ENCODE results near the gene NCKAP5.

Gene NCKAP5

DNA sequence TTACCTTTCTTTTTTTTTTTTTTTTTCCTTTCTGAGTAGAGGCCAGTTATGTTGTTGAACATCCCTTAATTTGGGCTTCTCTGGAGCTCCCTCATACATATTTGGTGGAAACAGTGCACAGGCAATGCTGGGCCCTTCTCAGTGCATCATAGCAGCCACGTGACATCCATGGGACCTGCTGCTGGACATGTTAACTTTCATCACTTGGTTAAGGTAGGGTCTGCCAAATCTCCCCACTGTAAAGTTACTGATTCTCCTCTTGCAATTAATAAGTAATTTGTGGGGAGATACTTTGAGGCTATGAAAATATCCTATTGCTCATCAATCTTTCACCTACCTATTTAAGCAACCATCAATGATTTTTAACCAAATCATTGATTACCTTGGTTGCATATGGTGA is 686.7 kb downstream of the NCKAP5 start:
- no peak overlapping the region for H3K4me3 ChIP-seq (ENCODE audit: low read depth in 1 of 2, low read length in 2 of 2)
- no peak for TF ChIP-seq EZH2 (IDR thresholded peaks at IDR 0.05; ENCODE audit: borderline replicate concordance, low read depth, low read length, severe bottlenecking)
- TF ChIP-seq, protein P1, sequence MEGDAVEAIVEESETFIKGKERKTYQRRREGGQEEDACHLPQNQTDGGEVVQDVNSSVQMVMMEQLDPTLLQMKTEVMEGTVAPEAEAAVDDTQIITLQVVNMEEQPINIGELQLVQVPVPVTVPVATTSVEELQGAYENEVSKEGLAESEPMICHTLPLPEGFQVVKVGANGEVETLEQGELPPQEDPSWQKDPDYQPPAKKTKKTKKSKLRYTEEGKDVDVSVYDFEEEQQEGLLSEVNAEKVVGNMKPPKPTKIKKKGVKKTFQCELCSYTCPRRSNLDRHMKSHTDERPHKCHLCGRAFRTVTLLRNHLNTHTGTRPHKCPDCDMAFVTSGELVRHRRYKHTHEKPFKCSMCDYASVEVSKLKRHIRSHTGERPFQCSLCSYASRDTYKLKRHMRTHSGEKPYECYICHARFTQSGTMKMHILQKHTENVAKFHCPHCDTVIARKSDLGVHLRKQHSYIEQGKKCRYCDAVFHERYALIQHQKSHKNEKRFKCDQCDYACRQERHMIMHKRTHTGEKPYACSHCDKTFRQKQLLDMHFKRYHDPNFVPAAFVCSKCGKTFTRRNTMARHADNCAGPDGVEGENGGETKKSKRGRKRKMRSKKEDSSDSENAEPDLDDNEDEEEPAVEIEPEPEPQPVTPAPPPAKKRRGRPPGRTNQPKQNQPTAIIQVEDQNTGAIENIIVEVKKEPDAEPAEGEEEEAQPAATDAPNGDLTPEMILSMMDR (IDR thresholded peaks at IDR 0.05; ENCODE audit: borderline replicate concordance, extremely low read depth, low read length, poor library complexity, severe bottlenecking): no peak
- no peak for ATAC-seq (ENCODE audit: insufficient read depth, low read depth)

DNA sequence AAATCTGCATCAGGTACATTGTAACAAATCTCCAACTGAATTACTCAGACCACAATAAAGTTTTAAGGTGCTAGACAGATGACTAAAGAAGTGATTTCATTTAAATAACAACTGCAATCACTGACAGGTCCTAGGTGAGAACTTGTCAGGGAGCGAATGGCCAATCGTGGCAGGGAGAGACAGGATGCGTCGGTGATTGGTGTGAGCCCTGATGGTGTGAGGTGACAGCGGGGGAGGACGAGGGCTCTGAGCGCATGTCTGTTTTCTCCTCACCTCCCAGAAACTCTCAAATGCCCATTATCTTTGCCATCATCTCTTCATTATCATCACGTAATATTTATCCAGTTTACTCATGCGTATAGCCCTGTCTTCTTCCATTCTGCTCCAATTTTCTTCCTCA is 690.3 kb downstream of the NCKAP5 start:
- Histone ChIP-seq H4K20me1 (ENCODE audit: insufficient read depth, low read length) (no peaks in the 10 kb centered on the region), H3K4me3 (ENCODE audit: low read depth in 1 of 2, low read length in 2 of 2) (no peak overlapping the region), H3K9ac (ENCODE audit: low read depth, low read length) (no peak overlapping the region), H3K27ac (ENCODE audit: low read length) (no peak overlapping the region), H3K27me3 (ENCODE audit: insufficient read depth, low read length, poor library complexity) (no peaks in the 10 kb centered on the region), H3K79me2 (ENCODE audit: insufficient read depth, low read length) (no peaks in the 10 kb centered on the region), H3K9me3 (ENCODE audit: insufficient read depth, low read length, severe bottlenecking) (no peaks in the 10 kb centered on the region), H3K36me3 (ENCODE audit: insufficient read depth, low read length) (no peaks in the 10 kb centered on the region), H2AFZ (ENCODE audit: low read depth, low read length) (no peak overlapping the region), H3K4me2 (ENCODE audit: insufficient read depth, low read length) (no peak overlapping the region), H3K4me1 (ENCODE audit: insufficient read depth, low read length) (no peaks in the 10 kb centered on the region)
- DNase-seq (no peak), ATAC-seq (ENCODE audit: insufficient read depth, low read depth) (no peak)
- TF ChIP-seq EZH2 (IDR thresholded peaks at IDR 0.05; ENCODE audit: borderline replicate concordance, low read depth, low read length, severe bottlenecking): no peak
- TF ChIP-seq, protein P1 (IDR thresholded peaks at IDR 0.05; ENCODE audit: borderline replicate concordance, extremely low read depth, low read length, poor library complexity, severe bottlenecking): no peak

More for the DNA sequence above, 686.7 kb downstream of the NCKAP5 start:
- H3K4me1 ChIP-seq (ENCODE audit: insufficient read depth, low read length): no peaks in the 10 kb centered on the region
- H3K79me2 ChIP-seq (ENCODE audit: insufficient read depth, low read length): no peaks in the 10 kb centered on the region
- no peak overlapping the region for H3K4me2 ChIP-seq (ENCODE audit: insufficient read depth, low read length)
- H4K20me1 ChIP-seq (ENCODE audit: insufficient read depth, low read length): no peaks in the 10 kb centered on the region
- no peaks in the 10 kb centered on the region for H3K27me3 ChIP-seq (ENCODE audit: insufficient read depth, low read length, poor library complexity)
- H2AFZ ChIP-seq (ENCODE audit: low read depth, low read length): no peak overlapping the region
- no peak for DNase-seq
- no peak overlapping the region for H3K9ac ChIP-seq (ENCODE audit: low read depth, low read length)
- H3K27ac ChIP-seq (ENCODE audit: low read length): no peak overlapping the region
- H3K36me3 ChIP-seq (ENCODE audit: insufficient read depth, low read length): no peaks in the 10 kb centered on the region
- no peaks in the 10 kb centered on the region for H3K9me3 ChIP-seq (ENCODE audit: insufficient read depth, low read length, severe bottlenecking)

DNA sequence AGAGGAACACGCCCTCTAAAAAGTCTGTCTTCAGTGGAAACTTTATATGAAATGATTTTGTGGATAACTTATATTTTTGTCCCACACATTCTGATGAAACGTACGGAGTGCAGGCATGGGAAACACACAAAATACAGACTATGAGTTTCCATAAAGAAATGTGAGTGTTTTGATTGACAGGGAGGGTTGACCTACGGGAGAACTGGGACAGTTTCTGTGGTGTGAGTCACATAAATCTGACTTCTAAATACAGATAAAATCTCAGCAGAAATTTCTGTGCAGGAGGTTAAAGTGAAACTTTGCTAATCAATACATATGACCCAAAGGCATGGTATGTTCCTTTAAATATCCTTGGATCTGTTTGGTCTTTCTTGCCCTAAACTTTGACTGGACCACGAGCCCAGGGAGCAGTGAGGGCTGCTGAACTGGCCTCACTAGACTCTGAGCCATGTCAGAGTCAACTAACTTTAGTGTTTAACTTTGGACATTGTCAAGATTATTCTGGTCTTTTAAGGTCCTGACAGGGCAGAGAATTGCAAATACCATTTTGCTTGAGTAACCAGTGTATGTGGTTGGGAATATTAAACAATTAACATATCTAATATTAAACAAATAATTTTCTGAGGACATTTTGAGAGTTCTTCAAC is 691.4 kb downstream of the NCKAP5 start:
- no peak for ATAC-seq (ENCODE audit: insufficient read depth, low read depth)
- no peak overlapping the region for H3K27ac ChIP-seq (ENCODE audit: low read length)

More for the DNA sequence above, 691.4 kb downstream of the NCKAP5 start:
- DNase-seq: no peak
- H4K20me1 ChIP-seq (ENCODE audit: insufficient read depth, low read length): no peaks in the 10 kb centered on the region
- H3K4me3 ChIP-seq (ENCODE audit: low read depth in 1 of 2, low read length in 2 of 2): no peak overlapping the region
- no peaks in the 10 kb centered on the region for H3K27me3 ChIP-seq (ENCODE audit: insufficient read depth, low read length, poor library complexity)
- H3K9me3 ChIP-seq (ENCODE audit: insufficient read depth, low read length, severe bottlenecking): no peaks in the 10 kb centered on the region
- no peak overlapping the region for H2AFZ ChIP-seq (ENCODE audit: low read depth, low read length)
- H3K9ac ChIP-seq (ENCODE audit: low read depth, low read length): no peak overlapping the region
- no peaks in the 10 kb centered on the region for H3K79me2 ChIP-seq (ENCODE audit: insufficient read depth, low read length)
- no peak overlapping the region for H3K4me2 ChIP-seq (ENCODE audit: insufficient read depth, low read length)
- no peaks in the 10 kb centered on the region for H3K36me3 ChIP-seq (ENCODE audit: insufficient read depth, low read length)
- TF ChIP-seq, protein P1 (IDR thresholded peaks at IDR 0.05; ENCODE audit: borderline replicate concordance, extremely low read depth, low read length, poor library complexity, severe bottlenecking): no peak
- no peaks in the 10 kb centered on the region for H3K4me1 ChIP-seq (ENCODE audit: insufficient read depth, low read length)

All from DND-41 (cell line).